Fibroblast of villous mesenchyme (primary cell): Measurements from ENCODE around the gene JMJD1C. TPM values are rescaled to one million over a fixed set of nuclear protein-coding genes. Genes with fewer than 3 reads are reported as not detected.
"Not testable (repeated sequence)": the region's sequence is repeated elsewhere in the genome, so short reads cannot be mapped to it uniquely, and the experiment has no call there.

Experiments
- DNase-seq: peaks from one replicate; pipeline ENCODE4 v3.0.0-alpha.2; 2010; ENCODE audit warnings: low read depth
- H3K4me3 ChIP-seq: 2 replicates; pipeline ENCODE4 v1.5.1; 2011; ENCODE audit warnings: low read depth, mild to moderate bottlenecking, low read length
- CTCF ChIP-seq: IDR thresholded peaks from 2 replicates; pipeline ENCODE4 v1.5.1; 2012; ENCODE audit warnings: low read depth, mild to moderate bottlenecking, low read length; ENCODE audit not compliant: insufficient read depth
- total RNA-seq: library from RNA; depleted of rRNA; stranded (reverse); fragments of >200 nt; gene quantifications from 2 replicates; pipeline ENCODE4 v1.2.3, GENCODE V29; 2012

JMJD1C gene
- total RNA-seq, 1 donor, result 98.4 TPM

- no peak for DNase-seq
- TF ChIP-seq CTCF, result no peak
- no peak overlapping the region for H3K4me3 ChIP-seq
These were observed 29.2 kb upstream of the JMJD1C start for GRCh38 chr10:63494951-63495350.

- no peak overlapping the region for H3K4me3 ChIP-seq
- no peak for DNase-seq
- no peak for TF ChIP-seq CTCF
These were observed 27.2 kb upstream of the JMJD1C start for GRCh38 chr10:63493004-63493403.

- DNase-seq, result peak; percentile 87
- not testable (repeated sequence) for H3K4me3 ChIP-seq
These were observed 26.5 kb upstream of the JMJD1C start for GRCh38 chr10:63492317-63492690.

GRCh38 chr10:63491588-63492316, 26.0 kb upstream of the JMJD1C start:
- no peak for TF ChIP-seq CTCF
- peak overlapping the region; percentile 4 for H3K4me3 ChIP-seq
- peak; percentile 95 for DNase-seq

GRCh38 chr10:63489838-63490237, 24.1 kb upstream of the JMJD1C start:
- TF ChIP-seq CTCF, result no peak
- no peak overlapping the region for H3K4me3 ChIP-seq
- no peak for DNase-seq

GRCh38 chr10:63487990-63488389, 22.2 kb upstream of the JMJD1C start:
- no peak for TF ChIP-seq CTCF
- DNase-seq, result no peak
- no peak overlapping the region for H3K4me3 ChIP-seq

- no peak for DNase-seq
- H3K4me3 ChIP-seq, result no peak overlapping the region
- no peak for TF ChIP-seq CTCF
These were observed 18.2 kb upstream of the JMJD1C start for GRCh38 chr10:63483983-63484382.
